Body of pancreas (tissue), 4 donors: ENCODE measurements around the gene TAF5L. TPM values are rescaled to one million over a fixed set of nuclear protein-coding genes. Genes with fewer than 3 reads are reported as not detected.

Experiments
- ATAC-seq: fragments of 150-250 bp; one replicate; pipeline ENCODE4 v1.9.1; 2016
- DNase-seq, 4 donors: peaks; one replicate each; pipeline ENCODE4 v3.0.0-alpha.2; 2019
- H3K27ac ChIP-seq, 4 donors: fragments of 200-600 bp; sonication (generic); 1 replicate in 3 of 4; 2 replicates in 1 of 4; pipeline versions ENCODE4 v1.5.1 to v1.6.1; 2016 to 2019; ENCODE audit warnings: mild to moderate bottlenecking in 1 of 4, mixed read lengths in 1 of 4, moderate library complexity in 1 of 4
- H3K27me3 ChIP-seq, 2 donors: fragments of 200-600 bp; sonication (generic); one replicate each; pipeline ENCODE4 v1.6.0; 2016; ENCODE audit warnings: mild to moderate bottlenecking in 1 of 2
- H3K36me3 ChIP-seq, 2 donors: fragments of 200-600 bp; sonication (generic); replicated peaks in 1 of 2; 2 replicates each; pipeline ENCODE4 v1.5.1; 2016; ENCODE audit warnings: low read depth in 2 of 2; ENCODE audit not compliant: insufficient read depth in 1 of 2
- H3K4me1 ChIP-seq: fragments of 200-600 bp; sonication (generic); one replicate; pipeline ENCODE4 v1.6.0; 2016
- H3K4me3 ChIP-seq, 2 donors: fragments of 200-600 bp; sonication (generic); 1 replicate in 1 of 2; 2 replicates in 1 of 2; pipeline ENCODE4 v1.5.1; 2016 to 2019
- H3K9me3 ChIP-seq, 3 donors: fragments of 200-600 bp; sonication (generic); 1 replicate in 2 of 3; 2 replicates in 1 of 3; pipeline ENCODE4 v1.5.1; 2016
- CTCF ChIP-seq, 7 experiments: fragments of 450-650 bp in 4 of 7; fragments of 200-600 bp in 3 of 7; sonication (generic) in 3 of 7; IDR thresholded peaks; one replicate each; pipeline ENCODE4 v1.5.1; 2016 to 2019; ENCODE audit warnings: antibody characterized with exemption in 7 of 7
- POLR2A ChIP-seq, 3 donors: fragments of 450-650 bp; IDR thresholded peaks; one replicate each; pipeline ENCODE4 v1.6.1; 2016; ENCODE audit warnings: antibody characterized with exemption in 3 of 3, mild to moderate bottlenecking in 2 of 3
- WGBS, 2 donors: methylation state at CpG; one replicate each; pipeline ENCODE4 v1.1.5; 2017; 5-methylcytosine and 5-hydroxymethylcytosine counted together
- intact Hi-C: fragments of 100-400 bp; cut with DNase I; formaldehyde crosslinking; loops from one replicate; pipeline ENCODE4 v1.15.1; 2023
- total RNA-seq, 2 donors: library from RNA; depleted of rRNA; stranded (reverse); fragments of >200 nt; gene quantifications; one replicate each; pipeline ENCODE4 v1.1.0, GENCODE V29; 2016

TAF5L gene
- total RNA-seq, 2 donors from 2014 or later, result 4.6 to 6.2 TPM

- Histone ChIP-seq H3K9me3 (no peaks in the 10 kb centered on the region), H3K36me3 (no peaks in the 10 kb centered on the region), H3K4me1 (peaks cover 9% of the 10 kb centered on the region), H3K27me3 (no peaks in the 10 kb centered on the region), H3K27ac (no peak overlapping the region), H3K4me3 (no peak overlapping the region)
- no peak for DNase-seq
- TF ChIP-seq POLR2A (IDR thresholded peaks at IDR 0.05) (no peak), CTCF (IDR thresholded peaks at IDR 0.05) (no peak)
- intact Hi-C loops, result no loop called here
- ATAC-seq, result no peak
These were observed 6.9 kb downstream of the TAF5L start for GRCh38 chr1:229619002-229619401.

- no peaks in the 10 kb centered on the region for H3K27me3 ChIP-seq
- no peak for ATAC-seq
- WGBS, 2 donors, result 68 to 82% methylated on average over 11 of the region's 11 CpGs
- intact Hi-C loops, result no loop called here
- no peaks in the 10 kb centered on the region for H3K9me3 ChIP-seq
- H3K27ac ChIP-seq, result no peak overlapping the region
- no peak overlapping the region for H3K4me3 ChIP-seq
- H3K36me3 ChIP-seq, result peaks cover 0 to 3% of the 10 kb centered on the region in 2 donors
- TF ChIP-seq CTCF (IDR thresholded peaks at IDR 0.05) (no peak), POLR2A (IDR thresholded peaks at IDR 0.05) (no peak)
- no peak for DNase-seq
- no peaks in the 10 kb centered on the region for H3K4me1 ChIP-seq
These were observed 8.4 kb downstream of the TAF5L start for GRCh38 chr1:229617351-229618100.

DNA sequence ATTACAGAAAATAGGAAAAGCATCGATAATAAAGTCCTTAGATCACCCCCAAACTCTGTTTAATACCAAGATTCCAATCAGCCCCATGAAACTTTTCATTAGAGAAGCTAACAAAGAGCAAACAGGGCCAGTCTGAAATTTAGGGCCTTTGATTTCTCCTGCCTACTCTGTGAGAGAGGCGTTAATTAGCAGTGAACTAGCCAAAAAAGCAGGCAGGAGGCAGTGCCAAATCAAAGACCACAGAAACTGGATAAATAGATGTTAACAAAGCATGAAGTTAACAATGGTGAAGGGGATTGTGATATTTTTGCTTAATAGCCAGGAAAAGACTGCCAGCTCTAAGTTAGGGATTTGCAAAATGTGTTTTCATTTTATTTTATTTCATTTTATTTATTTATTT is 11.2 kb downstream of the TAF5L start:
- DNase-seq (no peak), ATAC-seq (no peak)
- intact Hi-C loops, result no loop called here

GRCh38 chr1:229613938-229614337 is 12.0 kb downstream of the TAF5L start:
- Histone ChIP-seq H3K27me3 (no peaks in the 10 kb centered on the region), H3K36me3 (peaks cover 0 to 14% of the 10 kb centered on the region in 2 donors), H3K4me3 (no peak overlapping the region), H3K27ac (no peak overlapping the region), H3K9me3 (no peaks in the 10 kb centered on the region), H3K4me1 (no peaks in the 10 kb centered on the region)
- WGBS, 2 donors, result 82 to 91% methylated on average over 5 of the region's 5 CpGs
- ATAC-seq (no peak), DNase-seq (no peak)
- intact Hi-C loops, result no loop called here
- TF ChIP-seq POLR2A (IDR thresholded peaks at IDR 0.05) (no peak), CTCF (IDR thresholded peaks at IDR 0.05) (no peak)

More for the DNA sequence above, 11.2 kb downstream of the TAF5L start:
- Histone ChIP-seq H3K27ac (no peak overlapping the region), H3K27me3 (no peaks in the 10 kb centered on the region), H3K9me3 (no peaks in the 10 kb centered on the region), H3K4me1 (no peaks in the 10 kb centered on the region), H3K36me3 (peaks cover 0 to 11% of the 10 kb centered on the region in 2 donors), H3K4me3 (no peak overlapping the region)
- 94 to 99% methylated on average over 2 of the region's 2 CpGs for WGBS, 2 donors
- TF ChIP-seq POLR2A (IDR thresholded peaks at IDR 0.05), result no peak
- no peak for TF ChIP-seq CTCF (IDR thresholded peaks at IDR 0.05)

DNA sequence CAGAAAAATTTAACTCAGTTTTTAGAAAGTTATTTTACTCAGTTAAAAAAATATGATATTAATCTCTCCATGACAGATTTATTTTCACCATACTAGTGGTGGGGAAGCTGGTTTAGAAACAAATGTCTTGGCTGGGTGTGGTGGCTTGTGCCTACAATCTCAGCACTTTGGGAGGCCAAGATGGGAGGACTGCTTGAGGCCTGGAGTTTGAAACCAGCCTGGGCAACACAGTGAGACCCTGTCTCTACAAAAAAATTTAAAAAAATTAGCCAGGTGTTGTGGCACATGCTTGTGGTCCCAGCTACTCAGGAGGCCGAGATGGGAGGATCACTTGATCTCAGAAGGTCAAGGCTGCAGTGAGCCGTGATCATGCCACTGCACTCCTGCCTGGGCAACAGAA is 17.3 kb downstream of the TAF5L start:
- H3K27ac ChIP-seq, result no peak overlapping the region
- no peak for DNase-seq
- no peaks in the 10 kb centered on the region for H3K4me1 ChIP-seq
- intact Hi-C loops, result no loop called here
- TF ChIP-seq POLR2A (IDR thresholded peaks at IDR 0.05), result no peak
- TF ChIP-seq CTCF (IDR thresholded peaks at IDR 0.05), result no peak
- no peak overlapping the region for H3K4me3 ChIP-seq
- H3K27me3 ChIP-seq, result no peaks in the 10 kb centered on the region
- WGBS, 2 donors, result 88 to 93% methylated on average over 2 of the region's 2 CpGs
- peaks cover 0 to 18% of the 10 kb centered on the region in 2 donors for H3K36me3 ChIP-seq
- no peaks in the 10 kb centered on the region for H3K9me3 ChIP-seq
- no peak for ATAC-seq
